GM18519 (cell line): Measurements from ENCODE around the gene SLC22A1.
"Not testable (repeated sequence)": the region's sequence is repeated elsewhere in the genome, so short reads cannot be mapped to it uniquely, and the experiment has no call there.

Experiments
- ATAC-seq: cut with Tn5 transposase; IDR thresholded peaks from one replicate; pipeline ENCODE4 v1.9.1; 2021; ENCODE audit warnings: mild to moderate bottlenecking, moderate library complexity; ENCODE audit not compliant: unreplicated experiment, low FRiP score

The SLC22A1 gene

DNA sequence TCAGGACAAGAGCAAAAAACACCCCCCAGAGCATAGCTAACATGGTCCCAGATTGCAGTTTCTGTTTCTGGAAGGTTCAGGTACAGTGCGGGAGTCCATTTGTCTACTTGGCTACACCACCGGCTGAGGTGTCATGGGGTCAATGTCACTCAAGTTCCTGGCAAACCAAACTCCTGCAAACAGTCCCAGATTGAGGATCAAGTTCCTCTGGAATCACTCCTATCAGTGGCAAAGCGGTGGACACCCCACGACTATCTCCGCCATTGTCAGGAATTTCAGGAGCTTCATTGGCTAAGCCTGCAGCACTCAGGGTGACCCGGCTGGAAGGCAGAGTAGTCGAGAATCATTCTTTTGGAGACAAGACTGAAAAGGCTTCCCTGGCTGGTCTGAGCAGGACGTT, 41.8 kb downstream of the SLC22A1 start:
- ATAC-seq, result no peak

DNA sequence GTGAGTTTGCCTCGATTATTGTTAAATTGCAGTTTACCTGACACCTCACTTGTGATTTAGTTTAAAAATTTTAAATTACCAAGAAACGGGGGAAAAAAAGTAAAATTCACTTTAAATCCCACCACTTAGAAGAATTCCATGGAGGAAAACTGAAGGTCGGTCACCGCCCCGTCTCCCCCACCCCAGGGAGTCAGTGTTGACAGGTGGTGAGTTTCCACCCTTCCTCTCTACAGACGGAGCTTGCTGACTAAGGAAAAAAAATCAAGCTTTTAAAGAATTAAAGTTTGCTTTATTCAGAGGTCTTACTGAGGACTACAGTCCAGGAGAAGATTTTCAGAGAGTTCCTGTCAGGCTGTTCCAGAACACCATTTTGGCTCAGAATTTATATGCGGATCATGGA, 42.3 kb downstream of the SLC22A1 start:
- ATAC-seq, result no peak

DNA sequence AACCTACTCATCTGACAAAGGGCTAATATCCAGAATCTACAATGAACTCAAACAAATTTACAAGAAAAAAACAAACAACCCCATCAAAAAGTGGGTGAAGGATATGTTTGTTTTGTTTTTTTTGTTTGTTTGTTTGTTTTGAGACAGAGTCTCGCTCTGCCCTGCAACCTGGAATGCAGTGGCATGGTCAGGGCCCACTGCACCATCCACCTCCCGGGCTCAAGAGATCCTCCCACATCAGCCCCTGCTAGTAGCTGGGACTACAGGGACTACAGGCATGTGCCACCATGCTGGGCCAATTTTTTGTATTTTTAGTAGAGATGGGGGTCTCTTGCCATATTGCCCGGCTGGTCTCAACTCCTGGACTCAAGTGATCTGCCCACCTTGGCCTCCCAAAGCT, 44.3 kb downstream of the SLC22A1 start:
- ATAC-seq, result not testable (repeated sequence)

GRCh38 chr6:160167604-160168399, 46.2 kb downstream of the SLC22A1 start:
- no peak for ATAC-seq

- ATAC-seq, result no peak
Observed at GRCh38 chr6:160170018-160170680, 48.5 kb downstream of the SLC22A1 start.

GRCh38 chr6:160172704-160173103, 51.1 kb downstream of the SLC22A1 start:
- no peak for ATAC-seq

DNA sequence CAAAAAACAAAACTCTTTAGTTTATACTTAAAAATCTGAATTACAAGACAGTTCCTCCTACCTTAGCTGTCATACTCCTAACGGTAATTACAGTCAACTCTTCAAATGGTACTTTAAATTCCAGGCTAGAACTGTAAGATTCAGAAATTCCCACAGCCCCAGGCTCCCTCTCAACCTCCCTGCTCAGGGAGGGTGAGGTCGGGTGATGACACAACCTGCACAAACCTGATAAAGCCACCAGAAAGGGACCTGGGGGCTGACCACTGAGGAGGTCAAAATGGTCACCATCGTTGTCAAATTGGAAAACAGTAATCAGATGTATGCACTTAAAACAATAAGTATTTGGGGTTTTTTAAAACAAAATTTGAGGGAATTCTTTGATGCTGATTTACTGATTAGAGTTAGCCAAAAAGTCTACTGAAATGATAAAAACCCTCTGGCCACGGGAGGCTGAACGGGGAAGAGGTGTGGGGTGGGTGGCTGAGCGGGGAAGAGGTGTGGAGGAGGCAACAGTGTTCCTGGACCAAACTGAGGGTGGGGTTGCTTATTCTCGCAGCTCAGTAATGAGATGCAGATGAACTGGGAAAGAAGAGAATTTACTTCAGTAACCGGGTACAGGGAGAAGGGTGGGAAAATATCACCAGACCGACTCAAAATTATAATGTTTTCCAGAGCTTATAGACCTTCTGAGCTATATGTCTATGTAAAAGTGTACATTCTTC, 52.4 kb downstream of the SLC22A1 start:
- no peak for ATAC-seq

DNA sequence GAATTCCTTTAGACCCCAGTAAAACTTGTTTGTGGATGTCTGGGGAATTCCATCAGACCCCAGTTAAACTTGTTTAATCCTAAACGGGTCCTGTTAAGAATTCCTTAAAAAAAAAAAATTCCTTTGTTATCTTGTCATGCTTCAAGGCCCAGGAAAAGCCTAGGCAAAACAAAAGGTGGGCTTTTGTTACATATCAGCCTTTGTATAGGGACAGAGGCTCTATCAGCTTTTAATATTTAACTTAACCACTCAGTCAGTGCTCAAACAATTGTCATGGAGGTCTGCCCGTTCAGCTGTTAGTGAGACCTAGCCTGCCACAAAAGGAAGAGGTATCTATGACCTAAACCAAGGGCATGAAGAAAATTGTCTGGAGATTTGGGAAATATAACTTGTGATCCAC, 53.1 kb downstream of the SLC22A1 start:
- ATAC-seq, result no peak

DNA sequence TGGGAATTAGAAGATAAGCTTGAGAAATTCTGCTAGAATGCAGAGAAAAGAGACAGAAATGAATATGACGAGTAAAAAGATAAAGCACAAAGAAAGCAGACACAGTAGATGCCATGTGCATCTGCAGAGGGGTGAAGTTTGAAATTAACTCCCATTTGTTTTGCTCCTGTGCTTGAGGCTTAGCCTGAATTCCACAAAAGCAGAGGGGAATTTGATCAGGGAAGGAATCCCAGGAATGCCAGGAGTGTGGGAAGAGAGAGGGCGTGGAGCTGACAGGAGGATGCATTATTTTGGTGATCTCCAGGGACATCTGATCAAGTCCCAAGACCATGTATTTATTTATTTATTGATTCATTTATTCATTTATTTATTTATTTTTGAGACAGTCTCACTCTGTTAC, 55.6 kb downstream of the SLC22A1 start:
- no peak for ATAC-seq

- ATAC-seq, result no peak
Observed at GRCh38 chr6:160178271-160178670, 56.7 kb downstream of the SLC22A1 start.

GRCh38 chr6:160180706-160181105, 59.1 kb downstream of the SLC22A1 start:
- no peak for ATAC-seq

GRCh38 chr6:160188773-160189172, 67.2 kb downstream of the SLC22A1 start:
- ATAC-seq, result no peak

- ATAC-seq, result no peak
Observed at GRCh38 chr6:160190081-160190480, 68.5 kb downstream of the SLC22A1 start.

DNA sequence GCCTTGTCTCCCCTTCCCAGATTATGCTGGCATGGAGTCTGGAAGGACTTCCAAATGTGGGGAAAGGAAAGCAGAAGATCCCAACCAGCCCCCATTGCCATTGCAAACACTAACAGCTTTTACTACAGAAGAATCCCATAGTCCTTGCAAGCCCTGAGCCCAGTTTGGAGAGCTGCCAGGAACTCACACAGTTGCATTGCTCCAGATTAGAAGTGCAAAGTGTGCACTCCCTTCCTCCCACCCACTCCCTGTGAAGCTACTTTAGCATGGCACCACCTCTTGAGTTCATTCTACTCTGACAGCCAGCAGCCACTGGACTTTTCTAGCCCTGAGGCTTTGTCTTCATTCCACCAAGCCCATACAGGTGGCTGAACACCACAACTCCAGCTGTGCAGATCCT, 69.4 kb downstream of the SLC22A1 start:
- no peak for ATAC-seq

- no peak for ATAC-seq
Observed at GRCh38 chr6:160192840-160193239, 71.2 kb downstream of the SLC22A1 start.

- ATAC-seq, result no peak
Observed at GRCh38 chr6:160194808-160195207, 73.2 kb downstream of the SLC22A1 start.

- no peak for ATAC-seq
Observed at GRCh38 chr6:160197662-160198061, 76.0 kb downstream of the SLC22A1 start.

GRCh38 chr6:160198606-160199211, 77.1 kb downstream of the SLC22A1 start:
- peak; percentile 63 for ATAC-seq

DNA sequence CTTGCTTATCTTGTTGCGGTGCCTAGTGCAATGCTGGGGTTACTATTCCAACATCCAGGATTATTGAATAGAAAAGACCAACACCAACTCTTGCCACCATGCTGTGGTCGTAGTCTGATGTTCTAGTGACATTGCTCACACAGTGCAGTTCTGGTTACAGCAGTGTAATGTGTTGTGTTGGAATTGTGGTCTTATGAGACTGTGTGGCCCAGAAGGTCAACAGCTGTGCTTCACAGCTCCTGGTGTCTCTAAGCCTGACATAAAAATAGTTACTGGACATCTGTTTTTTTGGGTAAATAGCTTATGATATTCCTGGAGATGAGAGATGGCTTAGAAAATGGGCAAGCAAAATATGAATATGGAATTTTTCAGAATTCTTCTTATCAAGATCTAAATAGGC, 79.4 kb downstream of the SLC22A1 start:
- no peak for ATAC-seq

DNA sequence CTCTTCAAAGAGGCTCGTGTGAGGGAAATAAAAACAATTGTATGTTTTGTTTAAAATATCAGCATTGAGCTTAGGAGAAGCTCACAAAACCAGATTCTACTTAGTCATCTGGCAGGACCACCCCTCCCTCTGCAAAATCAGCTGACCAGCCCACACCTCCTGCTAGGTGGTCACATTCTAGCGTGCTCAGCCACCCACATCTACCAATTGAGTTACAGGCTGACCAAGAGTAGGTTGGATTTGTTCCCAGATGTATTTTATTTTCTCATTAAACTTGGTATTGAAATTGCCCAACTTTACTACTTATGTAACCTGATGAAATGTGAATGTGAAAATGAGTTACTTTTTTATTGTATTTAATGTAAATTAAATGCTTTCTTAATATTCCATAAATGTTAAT, 80.8 kb downstream of the SLC22A1 start:
- ATAC-seq, result no peak

DNA sequence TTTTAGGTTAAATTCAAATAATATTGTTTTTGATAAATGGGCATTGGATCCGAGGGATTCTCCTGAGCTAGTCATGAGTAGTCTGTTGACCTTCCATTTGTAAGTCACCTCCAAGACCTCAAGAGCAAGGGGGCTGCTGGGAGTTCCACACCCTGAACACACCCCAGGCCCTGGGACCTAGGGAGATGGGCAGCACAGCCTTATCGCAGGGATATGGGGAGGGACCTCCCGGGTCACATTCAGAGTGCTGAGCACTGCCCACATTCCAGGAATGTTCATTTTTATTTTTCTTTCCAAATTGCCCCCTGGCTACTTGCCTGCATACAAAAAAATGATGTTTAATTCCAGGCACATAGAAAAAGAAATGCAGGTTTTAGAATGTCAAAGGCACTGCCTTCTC, 81.5 kb downstream of the SLC22A1 start:
- ATAC-seq, result no peak
